Measurements from ENCODE around the gene SORT1.
"Not testable (repeated sequence)": the region's sequence is repeated elsewhere in the genome, so short reads cannot be mapped to it uniquely, and the experiment has no call there.

SORT1 gene

GRCh38 chr1:109338608-109339007 is 59.1 kb downstream of the SORT1 start:
- DNase-seq (ENCODE audit: low spot score): no peak

GRCh38 chr1:109338091-109338490 is 59.6 kb downstream of the SORT1 start:
- DNase-seq (ENCODE audit: low spot score): no peak

GRCh38 chr1:109335091-109335490 is 62.6 kb downstream of the SORT1 start:
- no peak for DNase-seq (ENCODE audit: low spot score)

- no peak for DNase-seq (ENCODE audit: low spot score)
Observed at GRCh38 chr1:109331113-109331512, 66.6 kb downstream of the SORT1 start.

GRCh38 chr1:109327285-109327684 is 70.4 kb downstream of the SORT1 start:
- no peak for DNase-seq (ENCODE audit: low spot score)

GRCh38 chr1:109322974-109323373 is 74.7 kb downstream of the SORT1 start:
- DNase-seq (ENCODE audit: low spot score): no peak

GRCh38 chr1:109319114-109319513 is 78.6 kb downstream of the SORT1 start:
- no peak for DNase-seq (ENCODE audit: low spot score)

DNA sequence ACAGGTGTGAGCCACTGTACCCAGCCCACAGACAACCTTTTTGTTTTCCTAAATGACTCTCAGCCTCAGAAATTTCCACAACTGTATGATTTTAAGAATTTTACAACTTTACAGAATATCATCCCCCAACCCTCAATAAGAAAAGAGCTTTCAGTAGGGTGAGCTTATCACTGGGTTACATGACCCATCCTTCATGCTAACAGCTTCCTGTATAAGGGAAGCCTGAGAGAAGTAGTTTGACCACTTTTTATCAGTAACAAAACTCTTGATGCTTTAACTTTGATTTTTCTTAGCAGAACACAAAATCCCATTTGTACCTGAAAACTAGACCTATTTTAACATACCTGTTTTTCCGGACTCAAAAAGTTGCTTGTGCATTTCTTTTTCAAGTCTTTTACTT is 81.2 kb downstream of the SORT1 start:
- no peak for DNase-seq (ENCODE audit: low spot score)

- no peak for DNase-seq (ENCODE audit: low spot score)
Observed at GRCh38 chr1:109315288-109315687, 82.4 kb downstream of the SORT1 start.

- DNase-seq (ENCODE audit: low spot score): no peak
Observed at GRCh38 chr1:109314795-109315194, 82.9 kb downstream of the SORT1 start.

GRCh38 chr1:109312978-109313775 is 84.5 kb downstream of the SORT1 start:
- DNase-seq (ENCODE audit: low spot score): no peak

DNA sequence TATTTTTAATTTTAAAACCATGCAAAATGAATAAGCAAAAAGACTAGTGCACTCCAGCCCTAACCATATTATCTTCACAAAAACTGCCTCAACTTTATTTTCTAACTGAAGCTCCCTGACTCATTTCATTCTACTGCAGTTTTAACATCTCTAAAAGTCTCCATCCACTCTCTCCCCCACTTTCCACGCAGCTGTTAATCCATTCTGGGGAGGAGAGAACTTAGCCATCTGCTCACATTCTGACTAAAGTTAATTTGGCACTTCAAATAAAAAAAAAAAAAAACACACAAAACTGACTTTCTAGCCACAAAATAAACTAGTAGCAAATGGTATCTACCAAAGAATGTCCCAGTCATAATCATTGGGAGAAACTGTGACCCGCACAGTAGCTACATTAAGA is 85.5 kb downstream of the SORT1 start:
- DNase-seq (ENCODE audit: low spot score): no peak

DNA sequence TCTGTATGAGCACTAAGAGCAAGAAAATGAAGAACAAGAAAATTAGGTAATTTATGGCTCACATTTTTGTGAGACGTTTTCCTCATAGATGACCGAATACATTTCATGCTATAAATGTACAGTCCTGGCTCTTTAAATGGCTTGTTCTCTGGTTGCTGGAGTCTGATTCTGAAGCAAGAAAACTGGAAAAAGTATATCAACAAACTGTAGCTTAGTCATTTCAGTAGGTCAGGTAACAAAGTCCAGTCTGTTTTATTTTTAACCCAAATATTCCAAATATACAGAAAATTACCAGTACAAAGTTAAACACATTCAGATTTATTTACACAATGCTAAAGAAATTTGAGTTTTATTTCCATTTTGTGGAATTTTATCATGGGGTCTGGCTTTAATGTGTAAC is 88.4 kb downstream of the SORT1 start:
- no peak for DNase-seq (ENCODE audit: low spot score)

- no peak for DNase-seq (ENCODE audit: low spot score)
Observed at GRCh38 chr1:109307274-109308021, 90.3 kb downstream of the SORT1 start.

DNA sequence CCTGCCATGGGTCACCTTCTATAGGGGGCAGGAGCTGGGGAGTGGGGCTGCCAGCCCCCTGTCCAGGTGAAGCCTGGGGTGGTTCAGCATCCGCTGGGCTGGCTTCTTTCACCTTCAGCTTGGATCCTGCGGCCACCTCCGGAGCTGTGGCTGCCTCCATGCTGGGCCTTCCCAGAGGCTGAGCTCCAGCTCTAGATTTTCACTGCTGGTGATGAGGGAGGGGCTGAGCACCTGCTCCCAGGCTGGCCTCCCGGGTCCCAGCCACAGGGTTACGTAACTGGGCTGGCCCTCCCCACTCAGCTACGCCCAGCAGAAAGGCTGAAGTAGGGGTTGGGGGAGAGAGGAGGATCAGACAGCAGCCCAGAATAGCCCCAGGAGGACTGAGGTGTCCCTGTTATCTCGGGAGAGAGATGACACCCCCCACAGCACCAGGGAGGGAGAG is 90.9 kb downstream of the SORT1 start, which contains the start of gene MYBPHL:
MYBPHL (minus strand) TSS at position 180 of the 442 bp plus-strand sequence; CDS start at position 160, 20 bp downstream.
- DNase-seq (ENCODE audit: low spot score): no peak

- DNase-seq (ENCODE audit: low spot score): not testable (repeated sequence)
Observed at GRCh38 chr1:109305991-109306390, 91.7 kb downstream of the SORT1 start.

GRCh38 chr1:109304226-109304920 is 93.3 kb downstream of the SORT1 start:
- DNase-seq (ENCODE audit: low spot score): no peak

- no peak for DNase-seq (ENCODE audit: low spot score)
Observed at GRCh38 chr1:109301874-109302273, 95.8 kb downstream of the SORT1 start.

DNA sequence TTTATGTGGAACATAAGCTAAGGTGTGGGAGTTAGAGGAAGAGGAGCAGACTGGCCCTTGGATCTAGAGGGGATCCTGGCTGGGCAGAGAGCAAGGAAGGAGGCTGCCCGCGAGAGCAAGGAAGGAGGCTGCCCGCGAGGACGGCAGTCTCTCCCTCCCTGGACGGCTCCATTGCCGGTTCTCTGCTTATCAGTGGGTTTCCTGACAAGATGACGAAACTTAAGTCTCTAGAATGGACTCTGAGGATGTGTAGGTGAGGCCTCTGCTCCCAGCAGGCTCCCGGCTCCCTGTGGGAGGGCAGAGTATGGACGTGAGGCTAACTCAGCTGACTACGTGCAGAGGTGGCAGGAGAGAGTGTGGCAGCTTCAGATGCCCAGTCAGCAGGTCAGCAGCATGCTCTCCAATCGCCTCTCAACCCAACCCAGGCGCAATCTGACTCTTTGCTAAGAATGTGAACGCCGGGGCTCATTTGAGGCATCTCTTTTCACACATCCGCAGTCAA is 97.0 kb downstream of the SORT1 start:
- no peak for DNase-seq (ENCODE audit: low spot score)

DNA sequence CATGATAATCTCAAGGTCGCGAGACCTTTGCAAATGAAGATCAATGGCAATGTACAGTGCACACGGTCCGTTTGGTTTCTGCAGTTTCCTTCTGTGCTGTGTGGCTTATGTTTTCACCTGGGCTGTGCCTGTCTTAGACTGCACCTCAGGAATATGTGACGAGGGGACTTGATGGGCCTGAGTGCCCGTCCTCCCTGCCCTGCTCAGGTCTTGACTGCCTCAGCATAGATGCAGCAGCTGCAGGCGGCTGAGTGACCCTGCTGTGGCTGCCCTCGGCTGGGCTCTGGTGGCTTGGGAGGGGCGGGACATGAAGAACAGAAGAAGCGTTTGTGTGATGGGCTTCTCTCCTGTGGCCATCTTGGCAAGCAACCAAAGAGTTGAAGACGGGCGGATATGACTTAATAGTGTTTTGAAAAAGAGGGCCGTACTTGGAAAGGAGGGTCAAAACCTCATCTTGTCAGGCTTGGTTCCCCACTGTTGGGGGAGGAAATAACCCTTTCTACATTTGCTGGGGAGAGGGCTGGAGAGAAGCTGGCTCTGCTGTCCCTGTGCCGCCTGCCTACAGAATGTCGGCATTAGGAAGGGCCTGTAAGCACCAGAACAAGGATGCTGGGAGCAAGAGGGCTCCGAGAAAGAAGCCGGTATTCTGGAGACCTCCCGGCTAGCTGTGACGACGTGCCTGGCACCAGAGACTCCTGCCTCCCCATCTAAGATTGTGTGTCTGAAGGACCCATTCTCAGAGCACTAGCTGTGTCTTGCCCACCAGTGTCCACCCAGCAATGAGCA is 98.0 kb downstream of the SORT1 start:
- DNase-seq (ENCODE audit: low spot score): no peak

GRCh38 chr1:109298666-109299557 is 98.8 kb downstream of the SORT1 start:
- no peak for DNase-seq (ENCODE audit: low spot score)

All from RKO (cell line).